Measurements from ENCODE around the gene ZNF223.

The ZNF223 gene

GRCh38 chr19:44010468-44010867, 41.4 kb upstream of the ZNF223 start:
- Histone ChIP-seq H3F3A (ENCODE audit: insufficient read depth, low read length) (no peaks in the 10 kb centered on the region), H3K9me3 (replicated peaks; ENCODE audit: insufficient read depth, low read length) (no peaks in the 10 kb centered on the region)
- TF ChIP-seq CTCF (IDR thresholded peaks at IDR 0.05; ENCODE audit: low read length) (no peak), EZH2phosphoT487 (IDR thresholded peaks at IDR 0.05; ENCODE audit: low read length) (no peak), EZH2 (optimal IDR thresholded peaks at IDR 0.05; ENCODE audit: low read depth, low read length) (no peak)

GRCh38 chr19:44019498-44019897, 32.3 kb upstream of the ZNF223 start:
- no peak for DNase-seq
- no peaks in the 10 kb centered on the region for H4K20me1 ChIP-seq (ENCODE audit: insufficient read depth, low read length)
- no peaks in the 10 kb centered on the region for H3K79me2 ChIP-seq (ENCODE audit: low read length)
- H3K4me1 ChIP-seq (ENCODE audit: low read length): no peaks in the 10 kb centered on the region
- H3K9ac ChIP-seq (ENCODE audit: low read length): no peak overlapping the region
- no peaks in the 10 kb centered on the region for H3K36me3 ChIP-seq (replicated peaks; ENCODE audit: insufficient read depth, low read length)
- no peak overlapping the region for H2AFZ ChIP-seq (ENCODE audit: low read length)
- H3K4me3 ChIP-seq (ENCODE audit: low read length): no peak overlapping the region
- H3F3A ChIP-seq (ENCODE audit: insufficient read depth, low read length): no peaks in the 10 kb centered on the region
- H3K4me2 ChIP-seq (ENCODE audit: low read depth, low read length): no peak overlapping the region
- H3K9me2 ChIP-seq (replicated peaks; ENCODE audit: insufficient read depth, low read length): no peaks in the 10 kb centered on the region
- H3K27me3 ChIP-seq (replicated peaks; ENCODE audit: insufficient read depth, low read length): no peaks in the 10 kb centered on the region
- H3K27ac ChIP-seq (ENCODE audit: low read length): no peak overlapping the region
- no peak for TF ChIP-seq EZH2 (optimal IDR thresholded peaks at IDR 0.05; ENCODE audit: low read depth, low read length)
- no peak for TF ChIP-seq EZH2phosphoT487 (IDR thresholded peaks at IDR 0.05; ENCODE audit: low read length)
- no peak for TF ChIP-seq CTCF (IDR thresholded peaks at IDR 0.05; ENCODE audit: low read length)
- H3K9me3 ChIP-seq (replicated peaks; ENCODE audit: insufficient read depth, low read length): no peaks in the 10 kb centered on the region

More at GRCh38 chr19:44010468-44010867, 41.4 kb upstream of the ZNF223 start:
- Histone ChIP-seq H3K9me2 (replicated peaks; ENCODE audit: insufficient read depth, low read length) (no peaks in the 10 kb centered on the region), H3K27ac (ENCODE audit: low read length) (no peak overlapping the region), H3K79me2 (ENCODE audit: low read length) (no peaks in the 10 kb centered on the region), H3K4me2 (ENCODE audit: low read depth, low read length) (no peak overlapping the region), H4K20me1 (ENCODE audit: insufficient read depth, low read length) (no peaks in the 10 kb centered on the region), H3K27me3 (replicated peaks; ENCODE audit: insufficient read depth, low read length) (no peaks in the 10 kb centered on the region), H3K9ac (ENCODE audit: low read length) (no peak overlapping the region), H3K4me3 (ENCODE audit: low read length) (no peak overlapping the region), H3K36me3 (replicated peaks; ENCODE audit: insufficient read depth, low read length) (peaks cover 8% of the 10 kb centered on the region), H3K4me1 (ENCODE audit: low read length) (no peaks in the 10 kb centered on the region), H2AFZ (ENCODE audit: low read length) (no peak overlapping the region)
- DNase-seq: no peak

GRCh38 chr19:44021221-44021620, 30.6 kb upstream of the ZNF223 start:
- Histone ChIP-seq H3K4me2 (ENCODE audit: low read depth, low read length) (no peak overlapping the region), H3K4me1 (ENCODE audit: low read length) (no peaks in the 10 kb centered on the region), H3F3A (ENCODE audit: insufficient read depth, low read length) (no peaks in the 10 kb centered on the region), H3K36me3 (replicated peaks; ENCODE audit: insufficient read depth, low read length) (no peaks in the 10 kb centered on the region), H3K9me3 (replicated peaks; ENCODE audit: insufficient read depth, low read length) (no peaks in the 10 kb centered on the region), H3K4me3 (ENCODE audit: low read length) (no peak overlapping the region), H3K27me3 (replicated peaks; ENCODE audit: insufficient read depth, low read length) (no peaks in the 10 kb centered on the region), H3K79me2 (ENCODE audit: low read length) (no peaks in the 10 kb centered on the region), H3K9me2 (replicated peaks; ENCODE audit: insufficient read depth, low read length) (no peaks in the 10 kb centered on the region), H4K20me1 (ENCODE audit: insufficient read depth, low read length) (no peaks in the 10 kb centered on the region), H3K9ac (ENCODE audit: low read length) (no peak overlapping the region), H2AFZ (ENCODE audit: low read length) (no peak overlapping the region), H3K27ac (ENCODE audit: low read length) (no peak overlapping the region)
- DNase-seq: no peak
- no peak for TF ChIP-seq EZH2phosphoT487 (IDR thresholded peaks at IDR 0.05; ENCODE audit: low read length)
- no peak for TF ChIP-seq CTCF (IDR thresholded peaks at IDR 0.05; ENCODE audit: low read length)

All from MM.1S (cell line).